Heart left ventricle (tissue), 13 donors: ENCODE results near the gene TLK2.

Experiments
- POLR2A ChIP-seq, 2 donors: fragments of 450-650 bp; IDR thresholded peaks; one replicate each; pipeline ENCODE4 v1.6.1; 2017; ENCODE audit warnings: antibody characterized with exemption in 2 of 2, mild to moderate bottlenecking in 2 of 2, moderate library complexity in 2 of 2
- TF ChIP-seq, protein P1 (sequence below), 12 donors: fragments of 200-600 bp; sonication (generic) in 4 of 12; IDR thresholded peaks; one replicate each; pipeline versions ENCODE4 v1.5.0 to v1.8.0; 2018 to 2022; ENCODE audit warnings: antibody characterized with exemption in 12 of 12, mild to moderate bottlenecking in 5 of 12
- donor health status: ischemic (EF 13 %, LVEDD 7.1; RV severe dilation, severe dysfunction).
- donor health status: DM: no; HTN: yes; CAD: no.
- donor health status: DM: no; HTN: no; CAD: no.
- donor health status: ischemic (EF 25% LVEDD 6.9; RV normal size, moderate dysfunction).
- donor health status: ischemic (EF 25% LVEDD 5.7; RV mildly dilated, moderate dysfunction).
- donor health status: ischemic (EF 35%, LVEDD 5.7; RV mildly dilated, moderate dysfunction).
- donor health status: nonischemic (EF 11% LVEDD 7.7; RV severe dilation, severe dysfunction).
- donor health status: DM: yes; HTN: yes; CAD: no.
- donor health status: PGD.
- donor health status: ischemic (EF 29% LVEDD 5.4; RV normal size, mild dysfunction).
- donor health status: nonischemic (EF 23%, LVEDD 6.1; RV moderate dilation, normal function).

DNA sequence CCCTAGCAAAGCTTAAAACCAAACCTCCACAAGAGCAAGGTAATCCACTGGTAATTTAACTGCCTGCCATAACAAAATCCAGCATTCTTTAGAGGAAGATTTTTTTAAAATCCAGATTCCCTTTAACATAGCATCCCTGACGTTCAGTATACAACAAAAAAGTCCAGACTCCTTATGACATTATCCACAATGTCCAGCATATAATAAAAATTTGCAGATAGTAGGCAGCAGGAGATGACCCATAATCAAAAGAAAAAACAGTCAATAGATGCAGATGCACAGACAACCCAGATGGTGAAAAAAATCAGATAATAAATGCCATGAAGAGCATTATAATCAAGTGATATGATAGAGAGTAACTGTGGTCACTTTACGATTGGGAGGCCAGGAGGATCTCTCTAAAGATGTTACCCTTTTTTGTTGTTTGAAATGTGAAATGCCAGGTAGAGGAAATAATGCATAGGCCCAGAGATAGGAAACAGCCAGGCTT lies 182.0 kb downstream of the TLK2 start:
- TF ChIP-seq POLR2A (IDR thresholded peaks at IDR 0.05): no peak
- TF ChIP-seq, protein P1, sequence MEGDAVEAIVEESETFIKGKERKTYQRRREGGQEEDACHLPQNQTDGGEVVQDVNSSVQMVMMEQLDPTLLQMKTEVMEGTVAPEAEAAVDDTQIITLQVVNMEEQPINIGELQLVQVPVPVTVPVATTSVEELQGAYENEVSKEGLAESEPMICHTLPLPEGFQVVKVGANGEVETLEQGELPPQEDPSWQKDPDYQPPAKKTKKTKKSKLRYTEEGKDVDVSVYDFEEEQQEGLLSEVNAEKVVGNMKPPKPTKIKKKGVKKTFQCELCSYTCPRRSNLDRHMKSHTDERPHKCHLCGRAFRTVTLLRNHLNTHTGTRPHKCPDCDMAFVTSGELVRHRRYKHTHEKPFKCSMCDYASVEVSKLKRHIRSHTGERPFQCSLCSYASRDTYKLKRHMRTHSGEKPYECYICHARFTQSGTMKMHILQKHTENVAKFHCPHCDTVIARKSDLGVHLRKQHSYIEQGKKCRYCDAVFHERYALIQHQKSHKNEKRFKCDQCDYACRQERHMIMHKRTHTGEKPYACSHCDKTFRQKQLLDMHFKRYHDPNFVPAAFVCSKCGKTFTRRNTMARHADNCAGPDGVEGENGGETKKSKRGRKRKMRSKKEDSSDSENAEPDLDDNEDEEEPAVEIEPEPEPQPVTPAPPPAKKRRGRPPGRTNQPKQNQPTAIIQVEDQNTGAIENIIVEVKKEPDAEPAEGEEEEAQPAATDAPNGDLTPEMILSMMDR (IDR thresholded peaks at IDR 0.05): no peak
